ENCODE measurements around the gene KCNJ11.

DNA sequence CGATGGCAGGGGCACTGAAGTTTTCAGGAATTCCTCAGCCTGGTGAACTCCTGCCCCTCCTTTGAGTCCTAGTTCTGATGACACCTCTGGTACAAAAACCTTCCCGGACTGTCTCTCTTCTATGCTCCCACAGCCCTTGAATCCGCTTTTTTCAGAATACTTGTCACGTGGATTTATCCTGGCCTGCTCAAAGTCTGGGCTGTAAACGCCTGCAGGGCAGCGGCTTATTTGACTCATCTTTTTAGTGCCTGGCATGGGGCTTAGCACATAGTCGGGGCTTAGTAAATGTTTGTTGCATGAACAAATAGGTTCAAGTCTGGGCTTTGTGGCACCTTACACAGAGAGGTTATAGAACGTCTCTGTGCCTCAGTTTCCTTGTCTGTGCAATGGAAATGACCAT is 13.4 kb upstream of the KCNJ11 start:
- TF ChIP-seq CTCF (conservative IDR thresholded peaks at IDR 0.05) (no peak), ZFX (IDR thresholded peaks at IDR 0.05) (no peak)

All from C4-2B (cell line).